A172 (cell line): ENCODE data around the gene ARHGEF6. TPM values are rescaled to one million over a fixed set of nuclear protein-coding genes. Genes with fewer than 3 reads are reported as not detected.

Source experiments
- DNase-seq: peaks from one replicate; pipeline ENCODE4 v3.0.0-alpha.2; 2015; ENCODE audit warnings: low spot score
- total RNA-seq: library from RNA; depleted of rRNA; stranded (reverse); fragments of >200 nt; shearing (Covaris generic); gene quantifications from 2 replicates; pipeline ENCODE4 v1.2.3, GENCODE V29; 2014

The ARHGEF6 gene
- total RNA-seq, 1 experiment from 2014 or later, result 5.2 TPM

DNA sequence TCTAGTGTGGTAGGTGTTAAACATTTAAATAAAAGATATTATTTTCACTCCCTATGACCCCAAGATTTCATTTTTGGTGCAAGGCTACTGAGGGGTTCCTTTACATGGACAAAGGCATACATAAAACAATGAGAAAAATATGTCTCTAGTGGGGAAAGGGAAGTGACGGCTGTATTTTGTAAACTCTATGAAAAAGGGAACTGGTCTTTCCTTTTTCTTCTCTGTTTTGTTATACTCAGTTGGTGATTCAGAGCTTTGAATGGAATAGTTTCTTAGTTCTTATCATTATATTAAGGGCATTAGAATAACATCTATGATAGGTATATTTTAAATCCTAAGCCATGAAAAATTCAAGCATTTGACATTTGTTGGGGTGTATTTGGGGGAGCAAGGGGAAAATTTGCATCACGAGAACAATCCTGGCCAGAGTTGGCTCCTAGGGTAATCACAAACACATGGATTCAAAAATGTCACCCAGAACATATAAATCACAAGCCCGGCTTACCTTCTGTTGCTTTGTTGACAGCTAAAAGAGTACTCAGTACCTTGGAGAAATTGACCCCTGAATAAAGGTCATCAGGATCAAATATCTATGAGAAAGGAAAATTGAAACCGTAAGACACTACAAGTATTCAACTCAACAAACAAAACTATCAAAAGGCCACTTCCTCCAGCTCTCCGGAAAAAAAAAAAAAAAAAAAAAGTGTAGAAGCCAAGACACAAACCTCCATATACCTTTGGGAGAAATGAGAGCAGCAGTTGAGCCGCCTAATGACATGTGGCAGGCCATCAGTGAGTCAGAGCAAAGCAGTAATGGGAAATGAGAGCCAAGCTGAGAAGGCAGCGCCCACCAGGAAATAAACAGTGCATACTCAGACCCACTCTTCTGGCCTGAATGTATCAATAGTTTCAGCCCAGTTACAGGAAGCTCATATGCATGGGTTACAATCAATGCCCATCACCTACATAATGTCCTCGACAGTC, 33.4 kb downstream of the ARHGEF6 start:
- no peak for DNase-seq

DNA sequence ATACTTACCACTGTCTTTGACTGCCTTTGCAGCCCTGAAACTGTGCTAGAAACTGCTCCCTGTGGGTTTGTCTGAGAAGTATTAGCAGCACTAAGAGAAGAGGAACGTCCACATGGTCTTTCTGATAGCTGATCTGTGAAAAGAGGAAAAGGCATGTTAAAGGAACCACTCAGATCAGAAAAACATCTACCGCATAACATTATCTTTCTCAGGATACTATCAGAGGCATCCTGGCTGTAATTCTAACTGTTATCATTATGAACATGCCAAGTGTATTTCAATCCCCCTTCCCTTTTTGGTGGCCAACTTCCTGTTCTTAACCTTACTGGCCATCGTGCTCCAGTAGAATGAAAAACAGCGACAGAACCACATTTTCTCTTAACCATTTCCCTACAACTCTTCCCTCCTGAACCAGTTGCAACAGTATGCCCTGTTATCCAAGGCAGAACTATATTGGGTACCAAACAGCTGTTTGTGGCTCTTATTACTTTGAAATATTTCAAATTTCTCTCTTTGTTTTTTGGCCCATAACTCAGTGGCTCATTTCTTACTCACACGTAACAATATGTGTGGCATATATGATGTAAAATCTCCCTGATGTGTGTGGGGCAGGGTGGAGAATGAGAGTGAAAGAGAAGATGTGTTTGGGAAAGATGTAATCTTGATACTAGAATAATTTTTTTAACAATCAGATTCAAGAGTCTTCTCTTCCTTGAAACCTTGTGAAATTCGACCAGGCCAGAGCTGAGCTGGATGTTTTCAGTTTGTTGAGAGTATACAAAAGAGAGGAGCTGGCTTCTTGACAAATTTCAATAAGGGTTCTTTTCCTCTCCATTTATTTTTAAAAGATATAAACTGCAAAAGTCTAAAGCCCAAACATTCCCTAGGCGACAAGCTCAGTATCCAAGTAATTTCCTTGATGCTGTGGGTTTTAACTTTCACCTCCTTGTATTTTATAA, 35.2 kb downstream of the ARHGEF6 start:
- no peak for DNase-seq

DNA sequence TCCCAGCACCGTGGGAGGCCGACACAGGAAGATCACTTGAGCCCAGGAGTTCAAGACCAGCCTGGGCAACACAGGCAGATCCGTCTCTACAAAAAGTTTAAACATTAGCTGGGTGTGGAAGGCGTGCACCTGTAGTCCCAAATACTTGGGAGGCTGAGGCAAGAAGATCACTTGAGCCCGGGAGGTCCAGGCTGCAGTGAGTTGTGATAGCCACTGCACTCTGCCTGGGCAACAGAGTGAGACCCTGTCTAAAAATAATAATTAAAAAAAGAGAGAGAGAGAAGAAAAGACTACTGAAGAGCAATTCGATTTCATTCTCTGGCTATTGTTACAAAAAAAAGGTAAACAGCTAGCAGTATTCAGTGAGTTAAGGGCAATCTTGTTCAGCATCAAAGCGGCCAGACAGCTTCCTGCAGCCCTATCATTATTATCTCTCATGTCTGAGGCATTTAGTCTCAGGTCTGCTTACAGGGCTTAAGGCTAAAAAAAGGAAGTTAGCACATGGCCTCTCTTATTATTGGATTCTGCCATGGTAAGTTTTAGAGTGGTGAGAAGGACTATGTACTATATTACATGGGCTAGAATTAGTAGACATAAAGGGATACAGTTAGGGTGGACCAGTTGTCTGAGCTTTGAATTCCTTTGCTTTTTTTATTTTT, 37.9 kb downstream of the ARHGEF6 start:
- DNase-seq, result no peak

DNA sequence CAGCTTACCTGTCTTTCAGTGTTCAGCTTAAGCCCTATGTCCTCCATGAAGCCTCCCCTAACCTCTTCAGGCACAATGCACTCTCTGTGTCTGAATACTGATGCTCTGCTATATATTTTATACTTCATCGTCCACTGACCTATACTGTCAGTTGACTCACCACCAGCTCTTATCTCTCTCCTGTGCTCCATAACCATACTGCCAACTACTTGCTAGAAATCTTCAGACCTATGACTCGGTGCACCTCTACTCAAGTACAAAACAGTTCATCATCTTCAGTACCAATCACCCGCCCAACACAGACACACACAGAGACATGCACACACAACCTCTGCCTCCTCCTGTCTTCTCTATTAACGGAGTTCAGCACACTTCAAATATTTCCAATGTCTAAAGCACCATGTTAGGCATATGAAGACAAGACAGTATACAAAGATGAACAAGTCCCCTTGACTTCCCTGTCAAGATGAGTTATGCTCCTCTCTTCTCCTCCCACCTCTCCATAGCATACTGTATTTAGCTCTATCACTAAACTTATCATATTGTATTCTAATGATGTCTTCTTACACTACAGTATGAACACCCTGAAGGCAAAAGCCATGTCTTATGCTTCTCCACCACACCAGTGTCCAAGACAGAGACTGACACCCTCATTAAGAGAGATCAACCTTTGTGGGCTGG, 42.5 kb downstream of the ARHGEF6 start:
- no peak for DNase-seq

DNA sequence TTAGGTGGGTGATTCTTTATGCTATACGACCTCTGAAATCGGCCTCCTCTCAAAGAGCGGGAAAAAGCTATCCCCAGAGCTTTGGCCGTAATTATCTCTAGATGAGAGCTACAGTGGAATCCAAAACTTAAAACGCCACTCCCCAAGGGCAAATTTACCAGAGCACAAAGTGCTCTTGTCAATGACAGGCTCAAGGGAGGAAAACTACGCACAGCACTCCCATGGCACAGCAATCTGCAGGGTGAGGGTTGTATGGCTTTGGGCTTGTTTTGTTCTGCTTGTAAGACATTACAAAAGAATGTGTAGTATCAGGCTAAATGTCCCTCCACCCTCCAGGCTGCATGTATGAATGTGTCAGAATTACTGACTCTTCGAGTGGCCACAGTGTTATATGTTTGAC, 44.0 kb downstream of the ARHGEF6 start:
- DNase-seq, result no peak

DNA sequence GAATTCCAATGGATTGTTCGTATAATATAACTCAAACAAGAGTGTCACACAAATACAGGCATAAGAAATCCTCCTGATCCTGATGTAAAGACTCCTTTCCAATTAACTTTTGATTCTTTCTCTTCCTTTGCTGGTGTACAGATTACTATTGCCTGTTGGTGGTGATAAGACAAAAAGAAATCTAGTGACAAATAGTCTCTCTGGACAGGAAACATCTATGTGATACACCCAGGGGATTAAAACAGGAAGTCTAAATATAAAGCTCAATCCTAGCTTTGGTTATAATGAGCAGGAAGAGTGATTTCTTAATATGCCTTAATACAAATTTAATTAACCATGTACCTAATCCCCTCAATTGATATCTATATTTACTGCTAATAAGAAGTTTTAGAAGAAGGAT, 45.1 kb downstream of the ARHGEF6 start:
- no peak for DNase-seq

DNA sequence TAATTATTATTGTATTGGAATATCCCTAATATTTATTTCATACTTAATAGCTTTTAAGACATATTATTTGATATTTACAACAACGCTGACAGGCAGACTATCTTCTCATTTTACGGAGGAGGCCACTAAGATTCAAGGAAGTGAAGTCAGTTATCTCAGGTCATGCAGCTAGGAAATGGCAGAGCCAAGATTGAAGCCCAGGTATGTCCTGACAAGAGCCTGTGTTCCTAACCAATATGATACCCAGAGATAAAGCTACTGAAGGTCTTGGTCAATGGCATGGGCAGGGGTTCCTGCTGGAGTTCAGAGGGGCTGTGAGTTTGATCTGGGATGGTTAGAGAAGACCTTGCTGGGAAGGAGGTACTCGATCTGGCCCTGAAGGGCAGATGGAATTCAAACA, 47.1 kb downstream of the ARHGEF6 start:
- DNase-seq, result no peak

DNA sequence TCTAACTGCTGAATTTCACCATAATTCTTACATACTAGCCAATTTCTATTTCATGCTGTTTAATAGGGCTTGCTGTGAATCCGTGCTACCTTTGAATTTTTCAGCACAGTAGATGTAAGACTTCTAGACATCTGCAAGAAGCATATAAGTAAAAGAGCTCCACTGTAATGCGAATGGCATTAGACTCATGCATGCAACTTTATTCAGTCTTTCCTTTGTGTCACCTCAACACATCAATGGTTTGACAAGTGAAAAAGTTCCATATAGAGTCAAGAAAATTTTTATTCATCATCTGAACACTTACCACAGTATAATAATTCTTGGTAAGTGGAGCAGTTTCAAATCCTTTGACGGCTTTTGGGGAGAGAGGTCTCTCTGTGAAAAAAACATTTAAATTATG, 48.9 kb downstream of the ARHGEF6 start:
- no peak for DNase-seq

DNA sequence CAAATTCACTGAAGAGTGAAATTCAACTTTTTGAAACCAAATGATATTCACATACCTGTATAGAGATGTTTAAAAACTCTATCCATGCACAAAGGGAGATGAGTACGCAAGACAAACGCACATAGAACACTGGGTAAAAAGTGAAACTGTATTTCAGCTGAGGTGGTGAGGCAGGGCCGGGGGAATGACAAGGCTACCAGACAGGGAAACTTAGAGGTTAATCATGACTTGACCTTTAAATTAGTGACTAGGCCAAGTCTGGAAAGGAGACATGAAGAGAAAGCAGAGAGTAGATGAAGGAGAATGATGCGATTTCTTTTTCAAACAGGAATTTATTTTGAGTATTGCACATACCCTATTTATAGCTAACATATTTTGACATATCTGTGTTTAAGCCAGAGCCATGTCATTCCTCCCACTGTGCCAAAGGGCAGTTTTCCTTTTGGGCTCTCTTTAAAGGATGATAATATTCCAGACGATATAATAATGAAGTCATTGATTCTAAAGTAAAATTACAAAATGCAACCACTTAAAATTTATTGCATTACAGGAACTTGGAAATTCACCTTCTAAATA, 49.4 kb downstream of the ARHGEF6 start:
- no peak for DNase-seq

DNA sequence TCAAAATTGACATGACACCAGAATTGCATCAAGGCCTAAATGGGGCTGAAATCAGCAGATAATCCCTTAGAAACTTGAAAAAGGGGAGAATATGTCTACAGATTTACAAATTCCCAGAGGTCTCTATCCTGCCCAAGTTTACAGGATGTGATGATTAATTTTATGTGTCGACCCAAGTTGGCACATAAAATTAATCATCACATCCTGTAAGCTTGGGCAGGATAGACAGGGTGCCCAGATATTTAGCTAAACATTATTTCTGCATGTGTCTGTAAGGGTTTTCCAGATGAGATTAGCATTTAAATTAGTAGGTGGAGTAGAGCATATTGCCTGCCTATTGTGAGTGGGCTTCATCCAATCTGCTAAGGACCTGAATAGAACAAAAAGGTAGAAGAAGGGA, 52.3 kb downstream of the ARHGEF6 start:
- no peak for DNase-seq

DNA sequence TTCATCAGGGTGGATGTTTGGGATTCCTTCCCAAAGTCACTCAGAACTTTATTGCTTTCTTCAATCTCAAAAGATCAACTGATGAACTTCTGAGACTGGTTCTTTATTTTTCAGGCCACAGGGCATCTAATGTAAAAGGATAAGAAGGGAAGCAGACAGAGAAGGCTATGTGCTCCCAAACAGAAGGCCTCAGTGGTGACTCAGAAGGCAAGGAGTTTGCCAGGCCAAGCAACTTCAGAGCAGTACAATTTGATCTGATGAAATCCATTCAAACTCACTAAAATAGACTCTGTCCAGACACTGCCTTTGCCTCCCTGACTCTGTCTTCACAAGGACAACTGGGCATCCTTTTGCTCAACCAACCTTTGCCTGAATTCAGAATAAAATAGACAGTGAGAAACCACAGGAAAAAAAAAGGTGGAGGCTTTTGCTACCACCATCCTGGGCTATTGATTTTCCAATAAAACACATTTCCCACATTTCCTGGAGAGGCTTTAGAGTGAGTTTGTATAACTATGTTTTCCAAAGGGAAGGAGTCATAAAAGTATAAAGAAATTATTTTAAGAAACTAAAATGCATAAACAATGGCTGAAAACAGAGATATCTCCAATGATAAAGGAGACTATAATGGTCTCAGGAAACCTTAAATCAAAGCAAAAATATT, 55.2 kb downstream of the ARHGEF6 start:
- no peak for DNase-seq

DNA sequence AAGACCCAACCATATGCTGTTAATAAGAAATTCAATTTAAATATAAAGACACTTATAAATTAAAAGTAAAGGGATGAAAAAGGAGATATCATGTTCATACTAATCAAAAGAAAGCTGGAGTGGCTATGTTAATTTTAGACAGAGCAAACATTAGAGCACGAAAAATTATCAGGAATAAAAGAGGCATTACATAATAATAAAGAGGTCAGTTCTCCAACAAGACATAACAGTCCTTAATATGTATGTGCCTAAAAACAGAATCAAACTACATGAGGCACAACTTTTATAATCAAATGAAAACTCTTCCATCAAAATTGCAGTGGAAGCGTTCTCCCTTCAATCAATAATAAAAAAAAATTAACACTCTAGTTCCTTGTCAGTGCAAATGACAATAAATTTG, 62.6 kb downstream of the ARHGEF6 start:
- DNase-seq, result no peak

DNA sequence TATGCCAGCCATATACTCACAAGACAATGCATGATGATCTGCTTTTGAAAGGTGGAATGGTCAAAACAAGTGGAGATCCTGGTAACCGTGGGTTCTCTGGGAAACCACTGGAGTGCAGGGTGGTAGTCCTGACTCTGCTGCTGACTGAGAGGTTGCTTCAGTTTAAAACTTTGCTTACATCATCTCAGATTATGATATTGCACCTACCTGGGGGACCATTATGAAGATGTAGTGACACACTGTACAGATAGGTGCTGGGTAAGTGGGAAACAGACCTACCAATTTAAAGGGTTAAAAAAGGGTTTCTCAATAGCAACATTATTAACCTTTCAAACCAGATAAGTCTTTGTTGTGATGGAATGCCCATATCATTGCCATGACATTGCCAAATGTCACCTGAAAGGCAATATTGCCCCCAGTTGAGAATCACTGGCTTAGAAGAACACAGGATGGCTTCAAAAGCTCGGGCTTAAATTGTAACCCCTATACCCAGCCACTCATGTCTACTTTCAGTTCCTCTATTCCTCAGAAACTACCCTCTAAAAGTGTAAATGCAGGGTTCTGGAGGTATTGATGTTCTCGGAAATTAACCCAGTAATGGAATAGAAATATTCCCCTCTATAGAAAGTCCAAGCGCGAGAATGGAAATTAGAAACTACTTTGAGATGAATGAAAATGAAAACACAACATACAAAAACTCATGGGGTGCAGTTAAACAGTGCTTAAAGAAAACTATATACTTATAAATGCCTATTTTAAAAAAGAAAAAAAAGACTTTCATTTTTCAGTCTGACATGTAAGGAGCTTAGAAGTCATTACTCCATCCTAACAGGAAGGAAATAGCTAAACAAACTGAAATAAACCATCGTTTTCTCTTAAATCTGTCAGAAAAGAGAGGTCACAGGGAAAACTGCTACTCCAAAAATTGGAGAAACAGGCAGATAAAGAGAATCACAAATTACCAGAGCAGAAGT, 65.8 kb downstream of the ARHGEF6 start:
- no peak for DNase-seq

DNA sequence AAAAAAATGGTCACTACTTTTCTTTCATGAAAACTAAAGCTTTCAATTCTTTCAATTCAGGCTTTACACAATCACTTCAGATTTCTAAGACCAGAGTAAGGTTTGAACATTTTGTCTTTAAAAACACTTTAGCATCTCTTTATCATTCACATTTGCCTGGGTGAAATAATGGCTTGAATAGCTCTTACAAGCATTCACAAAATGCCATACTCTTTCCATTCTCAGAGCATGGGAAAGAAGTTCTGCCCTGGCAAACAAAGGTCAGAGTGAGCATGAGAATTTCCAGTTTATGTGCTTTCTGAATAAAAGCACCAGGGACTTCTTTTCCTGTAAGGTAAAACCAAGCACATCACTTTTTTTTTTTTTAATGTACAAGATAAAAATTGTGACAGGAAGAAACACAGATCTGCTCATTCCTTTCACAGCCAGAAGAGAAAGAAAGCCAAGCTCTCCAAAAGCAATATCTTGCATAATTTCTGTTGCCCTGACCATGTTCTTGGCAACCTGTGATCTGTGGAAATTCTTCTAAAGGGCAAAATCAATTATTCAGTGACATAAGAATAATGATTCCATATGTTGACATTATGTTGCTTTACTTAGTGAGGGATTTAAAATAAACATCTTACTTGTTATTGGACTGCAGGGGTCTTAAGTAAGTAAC, 68.0 kb downstream of the ARHGEF6 start:
- no peak for DNase-seq

DNA sequence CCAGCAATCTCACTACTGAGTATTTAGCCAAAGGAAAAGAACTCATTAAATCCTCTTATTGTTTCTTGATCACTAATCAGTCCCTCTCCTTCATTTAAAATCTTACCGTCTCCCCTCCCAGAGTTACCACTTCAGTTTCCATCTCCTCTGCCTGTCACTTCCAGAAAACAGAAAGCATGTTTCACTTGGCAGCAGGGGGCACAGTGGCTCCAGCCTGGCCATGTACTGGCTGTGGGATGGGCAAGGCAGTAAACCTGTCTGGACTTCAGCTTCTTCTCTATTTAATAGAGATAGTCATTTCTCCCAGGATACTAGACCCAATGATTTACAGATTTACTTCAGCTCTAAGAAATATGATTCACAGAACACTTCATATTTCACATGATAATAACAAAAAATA, 69.6 kb downstream of the ARHGEF6 start:
- DNase-seq, result peak; percentile 13

DNA sequence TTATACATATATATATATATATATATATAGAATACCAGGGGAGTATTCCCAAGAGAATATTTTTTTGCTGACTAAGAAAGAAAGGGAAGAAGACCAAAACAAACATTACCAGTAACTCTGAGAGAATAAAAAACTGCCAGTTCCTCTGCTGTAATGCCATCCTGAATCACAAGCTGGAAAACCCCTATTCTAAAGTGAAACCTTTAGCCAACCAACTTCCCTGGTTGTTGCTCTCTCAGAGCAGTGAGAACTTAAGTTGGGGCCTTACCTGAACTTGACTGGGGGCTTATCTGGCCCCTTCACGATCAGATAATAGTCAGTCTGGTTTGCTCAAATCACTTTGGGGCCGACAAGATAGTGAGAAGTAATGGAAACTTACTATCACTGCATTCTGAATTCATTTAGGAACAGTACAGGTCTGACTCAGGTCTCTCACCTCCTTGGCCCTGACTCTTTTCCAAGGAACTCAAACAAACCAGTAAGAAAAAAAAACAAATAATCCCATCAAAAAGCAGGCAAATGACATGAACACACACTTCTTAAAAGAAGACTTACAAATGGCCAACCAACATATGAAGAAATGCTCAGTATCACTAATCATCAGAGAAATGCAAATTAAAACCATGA, 70.3 kb downstream of the ARHGEF6 start:
- DNase-seq, result peak; percentile 7

DNA sequence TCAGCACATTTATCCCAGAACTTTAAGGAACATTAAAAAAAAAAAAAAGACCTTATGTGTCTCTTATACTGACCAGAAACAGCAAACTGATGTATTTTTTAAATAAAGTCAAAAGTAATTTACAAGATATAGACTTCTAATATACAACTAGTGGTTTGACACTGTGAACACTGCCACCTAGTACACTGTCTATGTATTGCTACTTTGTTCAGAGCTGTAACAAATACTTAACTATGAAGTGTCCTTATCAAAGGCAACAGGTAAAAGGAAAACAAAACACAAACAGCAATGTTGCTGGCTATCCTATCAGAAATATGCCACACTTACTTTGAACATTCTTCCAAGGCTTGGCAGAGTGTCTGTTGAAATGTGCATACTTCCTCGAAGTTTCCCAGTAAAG, 72.4 kb downstream of the ARHGEF6 start:
- no peak for DNase-seq

DNA sequence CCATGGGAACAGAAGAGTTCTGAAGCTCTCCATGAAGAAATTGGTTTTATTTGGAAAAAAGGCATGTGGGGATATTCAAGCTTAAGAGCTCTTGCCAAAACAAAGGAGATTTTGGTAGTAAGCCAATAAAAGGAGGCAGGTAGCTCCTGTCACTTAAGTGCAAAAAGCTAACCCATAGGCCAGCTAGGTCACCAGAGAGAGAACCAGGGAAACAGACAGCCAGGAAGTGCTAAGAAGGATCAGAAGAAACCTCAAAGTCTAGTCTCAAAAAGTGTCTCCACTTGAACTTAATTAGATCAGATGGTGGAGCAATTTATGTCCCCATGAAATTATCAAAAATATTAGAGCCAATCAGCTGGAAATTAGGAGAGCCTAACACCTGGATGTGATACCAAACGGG, 83.6 kb downstream of the ARHGEF6 start:
- no peak for DNase-seq
